Neural progenitor cell (in vitro differentiated cells): ENCODE measurements around the gene TIPARP. TPM values are rescaled to one million over a fixed set of nuclear protein-coding genes. Genes with fewer than 3 reads are reported as not detected.

Source experiments
- DNase-seq: peaks from one replicate; pipeline ENCODE4 v3.0.0-alpha.2; 2016; ENCODE audit warnings: low spot score
- H2AFZ ChIP-seq: fragments of 200-600 bp; sonication (generic); replicated peaks from 2 replicates; pipeline ENCODE4 v1.6.1; 2016; ENCODE audit warnings: antibody characterized with exemption
- H3F3A ChIP-seq: fragments of 200-600 bp; sonication (generic); 2 replicates; pipeline ENCODE4 v1.6.1; 2016; ENCODE audit warnings: antibody characterized with exemption, low read depth
- H3K27ac ChIP-seq: fragments of 200-600 bp; sonication (generic); 2 replicates; pipeline ENCODE4 v1.5.1; 2016; ENCODE audit warnings: mild to moderate bottlenecking
- H3K27me3 ChIP-seq: fragments of 200-600 bp; sonication (generic); 2 replicates; pipeline ENCODE4 v1.6.1; 2016; ENCODE audit warnings: mild to moderate bottlenecking, moderate library complexity
- H3K36me3 ChIP-seq: fragments of 200-600 bp; sonication (generic); 2 replicates; pipeline ENCODE4 v1.5.1; 2016
- H3K4me1 ChIP-seq: fragments of 200-600 bp; sonication (generic); 2 replicates; pipeline ENCODE4 v1.6.1; 2016; ENCODE audit warnings: mixed run types
- H3K4me2 ChIP-seq: fragments of 200-600 bp; sonication (generic); 2 replicates; pipeline ENCODE4 v1.6.1; 2016
- H3K4me3 ChIP-seq: fragments of 200-600 bp; sonication (generic); 2 replicates; pipeline ENCODE4 v1.5.1; 2016
- H3K79me2 ChIP-seq: fragments of 200-600 bp; sonication (generic); 2 replicates; pipeline ENCODE4 v1.6.1; 2016; ENCODE audit warnings: low read depth
- H3K9ac ChIP-seq: fragments of 200-600 bp; sonication (generic); 2 replicates; pipeline ENCODE4 v1.6.1; 2016
- H3K9me3 ChIP-seq: fragments of 200-600 bp; sonication (generic); 2 replicates; pipeline ENCODE4 v1.5.1; 2016; ENCODE audit warnings: low read depth
- H4K20me1 ChIP-seq: fragments of 200-600 bp; sonication (generic); 2 replicates; pipeline ENCODE4 v1.6.1; 2016; ENCODE audit warnings: low read depth
- H3K27ac Mint-ChIP-seq: 3 replicates; pipeline ENCODE4 v1.8.0; 2021; ENCODE audit warnings: mixed read lengths
- H3K27me3 Mint-ChIP-seq: 2 replicates; pipeline ENCODE4 v1.8.0; 2022; ENCODE audit warnings: low read depth, mild to moderate bottlenecking, inconsistent platforms, moderate library complexity, mixed read lengths; ENCODE audit not compliant: insufficient read depth
- H3K36me3 Mint-ChIP-seq: 3 replicates; pipeline ENCODE4 v1.8.0; 2021; ENCODE audit warnings: mixed read lengths
- H3K4me1 Mint-ChIP-seq: 3 replicates; pipeline ENCODE4 v1.8.0; 2021; ENCODE audit warnings: mixed read lengths
- H3K4me3 Mint-ChIP-seq: 3 replicates; pipeline ENCODE4 v1.8.0; 2021; ENCODE audit warnings: mild to moderate bottlenecking, moderate library complexity, mixed read lengths
- H3K9me3 Mint-ChIP-seq: 3 replicates; pipeline ENCODE4 v1.8.0; 2020; ENCODE audit warnings: mixed read lengths
- CTCF ChIP-seq: fragments of 200-600 bp; sonication (generic); IDR thresholded peaks from 2 replicates; pipeline ENCODE4 v1.5.1; 2017; ENCODE audit warnings: antibody characterized with exemption, mild to moderate bottlenecking
- EZH2 ChIP-seq: fragments of 200-600 bp; sonication (generic); IDR thresholded peaks from 2 replicates; pipeline ENCODE4 v1.6.1; 2017; ENCODE audit warnings: antibody characterized with exemption, mild to moderate bottlenecking, moderate library complexity
- EZH2phosphoT487 ChIP-seq: fragments of 200-600 bp; sonication (generic); IDR thresholded peaks from 2 replicates; pipeline ENCODE4 v1.6.1; 2017; ENCODE audit warnings: antibody characterized with exemption
- total RNA-seq: library from RNA; depleted of rRNA; stranded (reverse); fragments of >200 nt; gene quantifications from 2 replicates; pipeline ENCODE4 v1.2.3, GENCODE V29; 2015; ENCODE audit warnings: low replicate concordance

Gene TIPARP
- total RNA-seq, 1 donor from 2014 or later: 13.5 TPM

- H3K27me3 ChIP-seq: no peaks in the 10 kb centered on the region
- DNase-seq: no peak
- H3K36me3 Mint-ChIP-seq: peaks cover 5% of the 10 kb centered on the region
These were observed 67.5 kb downstream of the TIPARP start for GRCh38 chr3:156741935-156742334.

GRCh38 chr3:156742401-156742800 lies 68.0 kb downstream of the TIPARP start:
- Histone ChIP-seq H3K27ac (no peak overlapping the region), H4K20me1 (no peaks in the 10 kb centered on the region), H3K4me1 (peaks cover 4% of the 10 kb centered on the region), H2AFZ (no peak overlapping the region), H3K4me2 (no peak overlapping the region), H3K9me3 (no peaks in the 10 kb centered on the region), H3K4me3 (no peak overlapping the region), H3K36me3 (no peaks in the 10 kb centered on the region), H3F3A (no peaks in the 10 kb centered on the region), H3K9ac (no peak overlapping the region), H3K79me2 (no peaks in the 10 kb centered on the region), H3K27me3 (no peaks in the 10 kb centered on the region)
- Mint-ChIP-seq H3K36me3 (peaks cover 6% of the 10 kb centered on the region), H3K4me1 (peaks cover 2% of the 10 kb centered on the region), H3K27me3 (peaks cover 6% of the 10 kb centered on the region), H3K27ac (no peak overlapping the region), H3K9me3 (peaks cover 9% of the 10 kb centered on the region), H3K4me3 (no peak overlapping the region)
- no peak for DNase-seq
- TF ChIP-seq EZH2phosphoT487 (no peak), EZH2 (no peak), CTCF (no peak)

More at GRCh38 chr3:156741935-156742334, 67.5 kb downstream of the TIPARP start:
- Histone ChIP-seq H2AFZ (no peak overlapping the region), H3K9ac (no peak overlapping the region), H3K4me2 (no peak overlapping the region), H3K9me3 (no peaks in the 10 kb centered on the region), H3K4me1 (peaks cover 4% of the 10 kb centered on the region), H3F3A (no peaks in the 10 kb centered on the region), H3K79me2 (no peaks in the 10 kb centered on the region), H3K27ac (no peak overlapping the region), H4K20me1 (no peaks in the 10 kb centered on the region), H3K4me3 (no peak overlapping the region), H3K36me3 (no peaks in the 10 kb centered on the region)
- peaks cover 6% of the 10 kb centered on the region for H3K27me3 Mint-ChIP-seq
- TF ChIP-seq EZH2: no peak
- no peak for TF ChIP-seq EZH2phosphoT487
- TF ChIP-seq CTCF: no peak
- peaks cover 2% of the 10 kb centered on the region for H3K4me1 Mint-ChIP-seq
- H3K9me3 Mint-ChIP-seq: peaks cover 5% of the 10 kb centered on the region
- no peak overlapping the region for H3K4me3 Mint-ChIP-seq
- H3K27ac Mint-ChIP-seq: no peak overlapping the region

- H3K27ac ChIP-seq: no peak overlapping the region
- H3K9me3 Mint-ChIP-seq: peaks cover 9% of the 10 kb centered on the region
- H3K9me3 ChIP-seq: no peaks in the 10 kb centered on the region
- no peaks in the 10 kb centered on the region for H3K36me3 ChIP-seq
- H3K4me1 ChIP-seq: peaks cover 6% of the 10 kb centered on the region
- H3K27me3 Mint-ChIP-seq: peaks cover 6% of the 10 kb centered on the region
- no peak overlapping the region for H3K4me3 Mint-ChIP-seq
- peaks cover 7% of the 10 kb centered on the region for H3K4me1 Mint-ChIP-seq
- H3K4me2 ChIP-seq: no peak overlapping the region
- peak; percentile 23 for DNase-seq
- no peak overlapping the region for H2AFZ ChIP-seq
- H3K79me2 ChIP-seq: no peaks in the 10 kb centered on the region
- H3K4me3 ChIP-seq: no peak overlapping the region
- H3F3A ChIP-seq: no peaks in the 10 kb centered on the region
- H3K36me3 Mint-ChIP-seq: peaks cover 6% of the 10 kb centered on the region
- H3K27me3 ChIP-seq: no peaks in the 10 kb centered on the region
- H3K27ac Mint-ChIP-seq: no peak overlapping the region
- TF ChIP-seq EZH2 (no peak), CTCF (peak; percentile 22)
- H3K9ac ChIP-seq: no peak overlapping the region
- no peaks in the 10 kb centered on the region for H4K20me1 ChIP-seq
These were observed 69.5 kb downstream of the TIPARP start for GRCh38 chr3:156743859-156744258.
